Endothelial cell of umbilical vein (primary cell): ENCODE results near the gene CAPN12. TPM values are rescaled to one million over a fixed set of nuclear protein-coding genes. Genes with fewer than 3 reads are reported as not detected.

Source experiments
- BruUV-seq: library from RNA; stranded (reverse); fragments of 400-500 nt; replicated peaks from 2 replicates; lab custom pipeline; 2021; lab: Mats Ljungman, UMichigan
- CTCF ChIA-PET: fragments of 300-600, 350-600 bp; sonication (Branson Sonifier 250); formaldehyde crosslinking; loops from one replicate; lab custom pipeline; 2021; ENCODE audit warnings: antibody characterized with exemption, inconsistent platforms; lab: Charles Lee
- POLR2A ChIA-PET: fragments of 300-600, 350-600 bp; sonication (Branson Sonifier 250); formaldehyde crosslinking; loops from one replicate; lab custom pipeline; 2021; ENCODE audit warnings: antibody characterized with exemption, inconsistent platforms; lab: Charles Lee
- DNase-seq: peaks from one replicate; pipeline ENCODE4 v3.0.0-alpha.2; 2011; ENCODE audit warnings: low read depth, low spot score
- FAIRE-seq: peaks from 2 replicates; lab custom pipeline; 2011; peaks lifted over from hg19 to GRCh38; lab: Jason Lieb, UNC
- H2AFZ ChIP-seq: 2 replicates; pipeline ENCODE4 v1.6.0; 2012; ENCODE audit warnings: low read depth, low read length, control low read depth, inconsistent platforms
- H3K27ac ChIP-seq: 2 replicates; pipeline ENCODE4 v1.5.1; 2011; ENCODE audit warnings: low read depth, mild to moderate bottlenecking, control low read depth, low read length, moderate library complexity; ENCODE audit not compliant: insufficient read depth
- H3K27me3 ChIP-seq, 2 experiments: 2 replicates each; pipeline versions ENCODE4 v1.6.0 to v1.6.1; 2011; ENCODE audit warnings: low read length in 2 of 2, mixed read lengths in 1 of 2; ENCODE audit not compliant: control insufficient read depth in 2 of 2, insufficient read depth in 2 of 2
- H3K36me3 ChIP-seq, 2 experiments: 2 replicates in 1 of 2; 3 replicates in 1 of 2; pipeline ENCODE4 v1.5.1; 2011; ENCODE audit warnings: low read length in 2 of 2, mild to moderate bottlenecking in 1 of 2, moderate library complexity in 1 of 2; ENCODE audit not compliant: control insufficient read depth in 2 of 2, insufficient read depth in 2 of 2; ENCODE audit errors: extremely low read depth in 1 of 2
- H3K4me1 ChIP-seq: 3 replicates; pipeline ENCODE4 v1.5.1; 2011; ENCODE audit warnings: mild to moderate bottlenecking, low read length; ENCODE audit not compliant: control insufficient read depth, insufficient read depth; ENCODE audit errors: extremely low read depth
- H3K4me2 ChIP-seq: 2 replicates; pipeline ENCODE4 v1.6.1; 2011; ENCODE audit warnings: low read length, control low read depth, mixed read lengths; ENCODE audit not compliant: insufficient read depth
- H3K4me3 ChIP-seq, 3 experiments: fragments of 200-600 bp in 1 of 3; sonication (generic), shearing (Covaris generic) in 1 of 3; replicated peaks in 1 of 3; 2 replicates each; pipeline ENCODE4 v1.5.1; 2011 to 2016; ENCODE audit warnings: control low read depth in 3 of 3, low read length in 3 of 3, mild to moderate bottlenecking in 2 of 3, inconsistent platforms in 1 of 3, low read depth in 1 of 3, moderate library complexity in 1 of 3; ENCODE audit not compliant: insufficient read depth in 1 of 3
- H3K79me2 ChIP-seq: 2 replicates; pipeline ENCODE4 v1.6.0; 2012; ENCODE audit warnings: low read length, inconsistent platforms; ENCODE audit not compliant: control insufficient read depth, insufficient read depth
- H3K9ac ChIP-seq: replicated peaks from 2 replicates; pipeline ENCODE3; 2011; ENCODE audit warnings: low read length, control low read depth; ENCODE audit not compliant: insufficient read depth; ENCODE audit errors: extremely low read depth
- H3K9me1 ChIP-seq: replicated peaks from 3 replicates; pipeline ENCODE4 v1.6.0; 2011; ENCODE audit warnings: mild to moderate bottlenecking, low read length; ENCODE audit not compliant: control insufficient read depth, insufficient read depth; ENCODE audit errors: extremely low read depth
- H3K9me3 ChIP-seq: replicated peaks from 2 replicates; pipeline ENCODE4 v1.5.1; 2012; ENCODE audit warnings: low read length, inconsistent platforms; ENCODE audit not compliant: control insufficient read depth, insufficient read depth
- H4K20me1 ChIP-seq: replicated peaks from 2 replicates; pipeline ENCODE3; 2011; ENCODE audit warnings: mild to moderate bottlenecking, low read length; ENCODE audit not compliant: control insufficient read depth, insufficient read depth; ENCODE audit errors: extremely low read depth
- CTCF ChIP-seq, 2 donors: IDR thresholded peaks; 1 replicate in 1 of 2; 2 replicates in 1 of 2; pipeline ENCODE4 v1.5.1; 2011; ENCODE audit warnings: low read length in 2 of 2, mild to moderate bottlenecking in 2 of 2, moderate library complexity in 2 of 2, control low read depth in 1 of 2, inconsistent platforms in 1 of 2, low read depth in 1 of 2; ENCODE audit not compliant: insufficient read depth in 1 of 2; ENCODE audit errors: extremely low read depth in 1 of 2
- EZH2 ChIP-seq: IDR thresholded peaks from 2 replicates; pipeline ENCODE4 v1.6.1; 2012; ENCODE audit warnings: borderline replicate concordance, low read depth, mild to moderate bottlenecking, moderate library complexity, low read length, inconsistent platforms; ENCODE audit not compliant: severe bottlenecking
- FOS ChIP-seq: IDR thresholded peaks from 2 replicates; pipeline ENCODE4 v1.6.1; 2011; ENCODE audit warnings: mild to moderate bottlenecking, low read length, moderate library complexity, borderline replicate concordance; ENCODE audit not compliant: insufficient read depth
- GATA2 ChIP-seq: IDR thresholded peaks from 2 replicates; pipeline ENCODE4 v1.7.0; 2011; ENCODE audit warnings: low read depth, mild to moderate bottlenecking, moderate library complexity, mixed read lengths, low read length; ENCODE audit not compliant: insufficient read length, insufficient read depth
- JUN ChIP-seq: IDR thresholded peaks from 2 replicates; pipeline ENCODE4 v1.6.1; 2011; ENCODE audit warnings: borderline replicate concordance, low read depth; ENCODE audit not compliant: insufficient read length, insufficient read depth
- MAX ChIP-seq: IDR thresholded peaks from 2 replicates; pipeline ENCODE4 v1.6.1; 2011; ENCODE audit not compliant: insufficient read depth, insufficient read length
- MYC ChIP-seq: IDR thresholded peaks from one replicate; pipeline ENCODE4 v1.6.1; 2011; ENCODE audit warnings: mild to moderate bottlenecking, low read depth, low read length
- POLR2A ChIP-seq: IDR thresholded peaks from 2 replicates; pipeline ENCODE4 v1.6.1; 2012; ENCODE audit warnings: low read depth, mild to moderate bottlenecking, control low read depth, low read length
- POLR2AphosphoS5 ChIP-seq: IDR thresholded peaks from 2 replicates; pipeline ENCODE4 v1.6.1; 2012; ENCODE audit warnings: low read depth, mild to moderate bottlenecking, control low read depth, low read length, moderate library complexity; ENCODE audit not compliant: insufficient read depth
- dilution Hi-C: fragments of 300-500 bp; cut with MboI; formaldehyde crosslinking; loops from one replicate; pipeline ENCODE4 v1.15.0; 2019; ENCODE audit warnings: low sequenced_read_pairs; ENCODE audit not compliant: extremely low pct_ligation_motif_present
- intact Hi-C: fragments of 100-400 bp; cut with micrococcal nuclease; formaldehyde crosslinking; loops from one replicate; pipeline ENCODE4 v1.10.0; 2022
- polyA plus RNA-seq, 4 experiments: library from polyadenylated mRNA; depleted of rRNA in 3 of 4; stranded (reverse) in 3 of 4; unstranded in 1 of 4; fragments of >200 nt; gene quantifications; 2 replicates each; pipeline versions ENCODE4 v1.2.1 to v1.2.3, GENCODE V29; 2011 to 2012; ENCODE audit warnings: missing spikeins in 1 of 4
- total RNA-seq: library from RNA; stranded (reverse); gene quantifications from 2 replicates; pipeline ENCODE4 v1.2.3, GENCODE V29; 2021

The CAPN12 gene
- total and polyA plus RNA-seq, 2 donors (not counting 3 experiments of a cell fraction or from before 2014, with no cell fraction given), result 0.35 TPM; not detected in 1

GRCh38 chr19:38718747-38719543, 25.3 kb downstream of the CAPN12 start:
- DNase-seq, result no peak
- Histone ChIP-seq H3K9me1 (no peaks in the 10 kb centered on the region), H3K4me3 (no peak overlapping the region), H2AFZ (no peak overlapping the region), H3K79me2 (peaks cover 5% of the 10 kb centered on the region), H3K9ac (no peak overlapping the region), H3K4me1 (no peaks in the 10 kb centered on the region), H3K9me3 (no peaks in the 10 kb centered on the region), H3K27me3 (no peaks in the 10 kb centered on the region), H4K20me1 (no peaks in the 10 kb centered on the region), H3K27ac (no peak overlapping the region), H3K4me2 (no peak overlapping the region), H3K36me3 (peaks cover 20 to 77% of the 10 kb centered on the region in 2 experiments)
- FAIRE-seq, result no peak
- peak; percentile 11 for TF ChIP-seq POLR2AphosphoS5
- no peak for TF ChIP-seq GATA2
- TF ChIP-seq CTCF (IDR thresholded peaks at IDR 0.05; ENCODE audit: extremely low read depth in 1 of 2, insufficient read depth in 1 of 2, low read depth in 1 of 2, low read length in 2 of 2), result peak; percentile 14 to 17
- dilution Hi-C loops (no loop called here), intact Hi-C loops (no loop called here)
- BruUV-seq, result no TSS peak
- ChIA-PET POLR2A (interaction anchor here (0.7 kb wide), 1 partner anchor 85 kb away, joined by 3 read pairs; no protein-coding TSS in a partner anchor), CTCF (interaction anchor here (0.7 to 1.8 kb wide), 6 partner anchors 35 to 316 kb away, joined by 3 to 4 read pairs (median 3); partner anchors contain the start of genes EIF3K, FAM98C, MRPS12 and SARS2)

GRCh38 chr19:38717855-38718254, 26.4 kb downstream of the CAPN12 start:
- ChIA-PET POLR2A (no interaction called here), CTCF (no interaction called here)
- no peak for FAIRE-seq
- peaks cover 5% of the 10 kb centered on the region for H3K79me2 ChIP-seq
- no peak overlapping the region for H3K4me2 ChIP-seq
- H2AFZ ChIP-seq, result no peak overlapping the region
- no peak for TF ChIP-seq EZH2
- no peak for TF ChIP-seq FOS
- TF ChIP-seq JUN, result no peak
- no peak for TF ChIP-seq MAX
- no peak for TF ChIP-seq CTCF (IDR thresholded peaks at IDR 0.05; ENCODE audit: extremely low read depth in 1 of 2, insufficient read depth in 1 of 2, low read depth in 1 of 2, low read length in 2 of 2)
- TF ChIP-seq POLR2A, result no peak
- no peak for TF ChIP-seq GATA2
- TF ChIP-seq POLR2AphosphoS5, result no peak
- TF ChIP-seq MYC, result no peak
- dilution Hi-C loops, result no loop called here
- H3K27me3 ChIP-seq, result no peaks in the 10 kb centered on the region
- no peak overlapping the region for H3K4me3 ChIP-seq
- H3K9me1 ChIP-seq, result no peaks in the 10 kb centered on the region
- H3K36me3 ChIP-seq, result peaks cover 18 to 78% of the 10 kb centered on the region in 2 experiments
- no peak for DNase-seq
- H4K20me1 ChIP-seq, result no peaks in the 10 kb centered on the region
- no peaks in the 10 kb centered on the region for H3K9me3 ChIP-seq
- no peaks in the 10 kb centered on the region for H3K4me1 ChIP-seq
- no peak overlapping the region for H3K9ac ChIP-seq
- H3K27ac ChIP-seq, result no peak overlapping the region
- BruUV-seq, result no TSS peak
- intact Hi-C loops, result no loop called here
